Astrocyte (in vitro differentiated cells and primary cell): ENCODE measurements around the gene CDH26. TPM values are rescaled to one million over a fixed set of nuclear protein-coding genes. Genes with fewer than 3 reads are reported as not detected.

Source experiments
- DNase-seq: peaks from one replicate; pipeline ENCODE4 v3.0.0-alpha.2; 2010; ENCODE audit warnings: low read depth
- FAIRE-seq: peaks from 2 replicates; lab custom pipeline; 2011; peaks lifted over from hg19 to GRCh38; lab: Jason Lieb, UNC
- H2AFZ ChIP-seq: 2 replicates; pipeline ENCODE4 v1.6.0; 2012; ENCODE audit warnings: low read depth, low read length, inconsistent platforms
- H3K27ac ChIP-seq: 2 replicates; pipeline ENCODE4 v1.5.1; 2011; ENCODE audit warnings: low read depth, low read length, inconsistent platforms
- H3K27me3 ChIP-seq: 2 replicates; pipeline ENCODE4 v1.6.0; 2011; ENCODE audit warnings: low read length, inconsistent platforms; ENCODE audit not compliant: insufficient read depth
- H3K36me3 ChIP-seq: 2 replicates; pipeline ENCODE4 v1.5.1; 2011; ENCODE audit warnings: low read length, inconsistent platforms; ENCODE audit not compliant: insufficient read depth
- H3K4me1 ChIP-seq: 2 replicates; pipeline ENCODE4 v1.5.1; 2011; ENCODE audit warnings: low read length, inconsistent platforms; ENCODE audit not compliant: insufficient read depth
- H3K4me2 ChIP-seq: 2 replicates; pipeline ENCODE4 v1.6.0; 2012; ENCODE audit warnings: low read length, inconsistent platforms
- H3K4me3 ChIP-seq: 2 replicates; pipeline ENCODE4 v1.5.1; 2011; ENCODE audit warnings: low read depth, mild to moderate bottlenecking, low read length, inconsistent platforms; ENCODE audit not compliant: insufficient read depth
- H3K79me2 ChIP-seq: 2 replicates; pipeline ENCODE4 v1.6.0; 2012; ENCODE audit warnings: mild to moderate bottlenecking, low read length, inconsistent platforms; ENCODE audit not compliant: insufficient read depth
- H3K9ac ChIP-seq: 2 replicates; pipeline ENCODE4 v1.6.0; 2012; ENCODE audit warnings: mild to moderate bottlenecking, low read length, inconsistent platforms
- H3K9me3 ChIP-seq: 2 replicates; pipeline ENCODE4 v1.5.1; 2012; ENCODE audit warnings: low read depth, mild to moderate bottlenecking, low read length, inconsistent platforms; ENCODE audit not compliant: insufficient read depth
- H4K20me1 ChIP-seq: 2 replicates; pipeline ENCODE4 v1.6.0; 2012; ENCODE audit warnings: low read length, inconsistent platforms; ENCODE audit not compliant: insufficient read depth
- H3K27ac Mint-ChIP-seq: one replicate; pipeline ENCODE4 v1.8.0; 2021; ENCODE audit warnings: mild to moderate bottlenecking, mixed read lengths; ENCODE audit not compliant: unreplicated experiment
- H3K27me3 Mint-ChIP-seq: one replicate; pipeline ENCODE4 v1.8.0; 2021; ENCODE audit warnings: low read depth, mixed read lengths; ENCODE audit not compliant: unreplicated experiment
- H3K36me3 Mint-ChIP-seq: one replicate; pipeline ENCODE4 v1.8.0; 2021; ENCODE audit warnings: low read depth, mixed read lengths; ENCODE audit not compliant: unreplicated experiment
- H3K4me1 Mint-ChIP-seq: one replicate; pipeline ENCODE4 v1.8.0; 2021; ENCODE audit warnings: low read depth, mixed read lengths; ENCODE audit not compliant: unreplicated experiment
- H3K4me3 Mint-ChIP-seq: one replicate; pipeline ENCODE4 v1.8.0; 2021; ENCODE audit warnings: mild to moderate bottlenecking, moderate library complexity, mixed read lengths; ENCODE audit not compliant: unreplicated experiment
- H3K9me3 Mint-ChIP-seq: one replicate; pipeline ENCODE4 v1.8.0; 2021; ENCODE audit warnings: mild to moderate bottlenecking, mixed read lengths; ENCODE audit not compliant: unreplicated experiment
- CTCF ChIP-seq: IDR thresholded peaks from 2 replicates; pipeline ENCODE4 v1.5.1; 2011; ENCODE audit warnings: low read depth, mild to moderate bottlenecking, inconsistent platforms, low read length, moderate library complexity; ENCODE audit not compliant: insufficient read depth
- EZH2 ChIP-seq: IDR thresholded peaks from 2 replicates; pipeline ENCODE4 v1.6.1; 2012; ENCODE audit warnings: mild to moderate bottlenecking, low read length, inconsistent platforms; ENCODE audit not compliant: insufficient read depth
- total RNA-seq: library from RNA; stranded (reverse); gene quantifications from 2 replicates; pipeline ENCODE4 v1.2.1, GENCODE V29; 2021

Gene CDH26
- total RNA-seq, 1 donor from 2014 or later, result 0.34 TPM

- H3K9ac ChIP-seq, result no peak overlapping the region
- no peak for FAIRE-seq
- H4K20me1 ChIP-seq, result peaks cover 14% of the 10 kb centered on the region
- H3K36me3 ChIP-seq, result peaks cover 6% of the 10 kb centered on the region
- no peak for DNase-seq
- H3K4me1 ChIP-seq, result peaks cover 18% of the 10 kb centered on the region
- Mint-ChIP-seq H3K4me3 (peak overlapping the region; percentile 81), H3K27me3 (no peaks in the 10 kb centered on the region), H3K9me3 (no peaks in the 10 kb centered on the region), H3K27ac (peak overlapping the region; percentile 60), H3K36me3 (no peaks in the 10 kb centered on the region), H3K4me1 (peaks cover 24% of the 10 kb centered on the region)
- peaks cover 19% of the 10 kb centered on the region for H3K79me2 ChIP-seq
- no peak overlapping the region for H3K4me3 ChIP-seq
- H3K27me3 ChIP-seq, result no peaks in the 10 kb centered on the region
- TF ChIP-seq CTCF (no peak), EZH2 (no peak)
- H2AFZ ChIP-seq, result no peak overlapping the region
- no peaks in the 10 kb centered on the region for H3K9me3 ChIP-seq
- H3K27ac ChIP-seq, result no peak overlapping the region
- H3K4me2 ChIP-seq, result peak overlapping the region; percentile 95
Measured at GRCh38 chr20:59938696-59939051, 19.5 kb upstream of the CDH26 start.

- TF ChIP-seq EZH2 (no peak), CTCF (no peak)
- H3K27ac Mint-ChIP-seq, result no peak overlapping the region
- FAIRE-seq, result no peak
Measured at GRCh38 chr20:59939052-59939878, 19.0 kb upstream of the CDH26 start.

GRCh38 chr20:59939879-59940128, 18.4 kb upstream of the CDH26 start:
- FAIRE-seq, result no peak
- peak overlapping the region; percentile 88 for H3K4me3 ChIP-seq

More at GRCh38 chr20:59939052-59939878, 19.0 kb upstream of the CDH26 start:
- H3K9me3 Mint-ChIP-seq, result no peaks in the 10 kb centered on the region
- Histone ChIP-seq H3K79me2 (peaks cover 19% of the 10 kb centered on the region), H3K27ac (peak overlapping the region; percentile 85), H4K20me1 (peaks cover 14% of the 10 kb centered on the region), H3K9ac (peak overlapping the region; percentile 90), H3K4me3 (peak overlapping the region; percentile 88), H3K4me2 (peak overlapping the region; percentile 95), H3K36me3 (peaks cover 6% of the 10 kb centered on the region), H3K9me3 (no peaks in the 10 kb centered on the region), H3K27me3 (no peaks in the 10 kb centered on the region), H2AFZ (peak overlapping the region; percentile 96), H3K4me1 (peaks cover 17% of the 10 kb centered on the region)
- H3K4me3 Mint-ChIP-seq, result peak overlapping the region; percentile 91
- H3K4me1 Mint-ChIP-seq, result peaks cover 24% of the 10 kb centered on the region
- H3K27me3 Mint-ChIP-seq, result no peaks in the 10 kb centered on the region
- no peak for DNase-seq
- no peaks in the 10 kb centered on the region for H3K36me3 Mint-ChIP-seq

More at GRCh38 chr20:59939879-59940128, 18.4 kb upstream of the CDH26 start:
- TF ChIP-seq EZH2 (no peak), CTCF (no peak)
- H3K36me3 ChIP-seq, result peaks cover 9% of the 10 kb centered on the region
- no peaks in the 10 kb centered on the region for H3K9me3 ChIP-seq
- no peaks in the 10 kb centered on the region for H3K36me3 Mint-ChIP-seq
- peaks cover 14% of the 10 kb centered on the region for H4K20me1 ChIP-seq
- no peaks in the 10 kb centered on the region for H3K27me3 Mint-ChIP-seq
- no peaks in the 10 kb centered on the region for H3K27me3 ChIP-seq
- no peak for DNase-seq
- peaks cover 15% of the 10 kb centered on the region for H3K4me1 ChIP-seq
- peak overlapping the region; percentile 95 for H3K4me2 ChIP-seq
- peak overlapping the region; percentile 91 for H3K4me3 Mint-ChIP-seq
- peaks cover 19% of the 10 kb centered on the region for H3K79me2 ChIP-seq
- H3K4me1 Mint-ChIP-seq, result peaks cover 27% of the 10 kb centered on the region
- H2AFZ ChIP-seq, result peak overlapping the region; percentile 96
- peak overlapping the region; percentile 56 for H3K27ac Mint-ChIP-seq
- peak overlapping the region; percentile 85 for H3K27ac ChIP-seq
- no peaks in the 10 kb centered on the region for H3K9me3 Mint-ChIP-seq
- H3K9ac ChIP-seq, result peak overlapping the region; percentile 90
